HUES64 (cell line): ENCODE data around the gene SNED1.

ENCODE experiments used
- H3K27ac ChIP-seq: 2 replicates; pipeline ENCODE4 v1.7.0; 2013; ENCODE audit warnings: low read depth, low read length, inconsistent platforms
- H3K27me3 ChIP-seq: 2 replicates; pipeline ENCODE4 v1.6.1; 2013; ENCODE audit warnings: mild to moderate bottlenecking, low read length; ENCODE audit not compliant: insufficient read depth
- H3K36me3 ChIP-seq: 2 replicates; pipeline ENCODE4 v1.6.1; 2013; ENCODE audit warnings: mild to moderate bottlenecking, low read length; ENCODE audit not compliant: insufficient read depth
- H3K4me1 ChIP-seq: 2 replicates; pipeline ENCODE4 v1.6.1; 2013; ENCODE audit warnings: mild to moderate bottlenecking, low read length, moderate library complexity; ENCODE audit not compliant: insufficient read depth
- H3K4me3 ChIP-seq: 2 replicates; pipeline ENCODE4 v1.5.1; 2013; ENCODE audit warnings: mild to moderate bottlenecking, low read length, moderate library complexity
- H3K9ac ChIP-seq: 2 replicates; pipeline ENCODE4 v1.6.1; 2013; ENCODE audit warnings: mild to moderate bottlenecking, low read depth, low read length
- H3K9me3 ChIP-seq: 2 replicates; pipeline ENCODE4 v1.6.1; 2013; ENCODE audit warnings: low read depth, low read length; ENCODE audit not compliant: insufficient read depth
- WGBS: fragments of 150-250, 120-280 bp; methylation state at CpG from one replicate; pipeline ENCODE4 v1.1.7; 2013; ENCODE audit warnings: missing lambda C conversion rate; 5-methylcytosine and 5-hydroxymethylcytosine counted together

Gene SNED1

GRCh38 chr2:241110089-241110606 is 111.7 kb downstream of the SNED1 start:
- Histone ChIP-seq H3K4me3 (no peak overlapping the region), H3K4me1 (no peaks in the 10 kb centered on the region), H3K9me3 (no peaks in the 10 kb centered on the region), H3K27me3 (no peaks in the 10 kb centered on the region), H3K36me3 (peaks cover 42% of the 10 kb centered on the region), H3K9ac (no peak overlapping the region), H3K27ac (no peak overlapping the region)
- WGBS: 88% methylated on average over 9 of the region's 9 CpGs

- Histone ChIP-seq H3K36me3 (peaks cover 43% of the 10 kb centered on the region), H3K4me3 (no peak overlapping the region), H3K4me1 (no peaks in the 10 kb centered on the region), H3K9me3 (no peaks in the 10 kb centered on the region), H3K27ac (no peak overlapping the region), H3K9ac (no peak overlapping the region), H3K27me3 (no peaks in the 10 kb centered on the region)
- 90% methylated on average over 19 of the region's 19 CpGs for WGBS
These were observed 112.4 kb downstream of the SNED1 start for GRCh38 chr2:241110607-241111439.

GRCh38 chr2:241111440-241111805 is 113.0 kb downstream of the SNED1 start:
- Histone ChIP-seq H3K27me3 (no peaks in the 10 kb centered on the region), H3K4me3 (no peak overlapping the region), H3K4me1 (no peaks in the 10 kb centered on the region), H3K9me3 (no peaks in the 10 kb centered on the region), H3K27ac (no peak overlapping the region), H3K36me3 (peaks cover 39% of the 10 kb centered on the region), H3K9ac (no peak overlapping the region)
- 89% methylated on average over 9 of the region's 9 CpGs for WGBS

- H3K27ac ChIP-seq: no peak overlapping the region
- no peaks in the 10 kb centered on the region for H3K27me3 ChIP-seq
- H3K4me3 ChIP-seq: no peak overlapping the region
- H3K36me3 ChIP-seq: peaks cover 33% of the 10 kb centered on the region
- no peak overlapping the region for H3K9ac ChIP-seq
- no peaks in the 10 kb centered on the region for H3K4me1 ChIP-seq
- 93% methylated on average over 17 of the region's 17 CpGs for WGBS
- no peaks in the 10 kb centered on the region for H3K9me3 ChIP-seq
These were observed 113.6 kb downstream of the SNED1 start for GRCh38 chr2:241112046-241112445.

- Histone ChIP-seq H3K36me3 (peaks cover 29% of the 10 kb centered on the region), H3K27me3 (no peaks in the 10 kb centered on the region), H3K4me3 (no peak overlapping the region), H3K4me1 (no peaks in the 10 kb centered on the region), H3K9ac (no peak overlapping the region), H3K9me3 (no peaks in the 10 kb centered on the region), H3K27ac (no peak overlapping the region)
- WGBS: 93% methylated on average over 8 of the region's 8 CpGs
These were observed 114.2 kb downstream of the SNED1 start for GRCh38 chr2:241112592-241112991.

GRCh38 chr2:241114836-241115235 is 116.4 kb downstream of the SNED1 start:
- WGBS: 96% methylated on average over 11 of the region's 11 CpGs
- peaks cover 30% of the 10 kb centered on the region for H3K36me3 ChIP-seq

GRCh38 chr2:241115361-241115760 is 116.9 kb downstream of the SNED1 start:
- H3K36me3 ChIP-seq: peaks cover 30% of the 10 kb centered on the region
- 96% methylated on average over 8 of the region's 8 CpGs for WGBS
- no peaks in the 10 kb centered on the region for H3K4me1 ChIP-seq
- H3K4me3 ChIP-seq: no peak overlapping the region
- H3K9me3 ChIP-seq: no peaks in the 10 kb centered on the region
- no peak overlapping the region for H3K27ac ChIP-seq
- H3K9ac ChIP-seq: no peak overlapping the region
- H3K27me3 ChIP-seq: no peaks in the 10 kb centered on the region

More at GRCh38 chr2:241114836-241115235, 116.4 kb downstream of the SNED1 start:
- Histone ChIP-seq H3K27ac (no peak overlapping the region), H3K4me1 (no peaks in the 10 kb centered on the region), H3K9ac (no peak overlapping the region), H3K4me3 (no peak overlapping the region), H3K27me3 (no peaks in the 10 kb centered on the region), H3K9me3 (no peaks in the 10 kb centered on the region)

- peaks cover 45% of the 10 kb centered on the region for H3K36me3 ChIP-seq
- H3K27ac ChIP-seq: no peak overlapping the region
- H3K4me3 ChIP-seq: no peak overlapping the region
- no peaks in the 10 kb centered on the region for H3K27me3 ChIP-seq
- no peak overlapping the region for H3K9ac ChIP-seq
- WGBS: 92% methylated on average over 32 of the region's 32 CpGs
- H3K4me1 ChIP-seq: no peaks in the 10 kb centered on the region
- H3K9me3 ChIP-seq: no peaks in the 10 kb centered on the region
These were observed 118.5 kb downstream of the SNED1 start for GRCh38 chr2:241116606-241117560.

- H3K27ac ChIP-seq: no peak overlapping the region
- 95% methylated on average over 24 of the region's 24 CpGs for WGBS
- no peaks in the 10 kb centered on the region for H3K9me3 ChIP-seq
- no peaks in the 10 kb centered on the region for H3K4me1 ChIP-seq
- H3K9ac ChIP-seq: no peak overlapping the region
- no peak overlapping the region for H3K4me3 ChIP-seq
- no peaks in the 10 kb centered on the region for H3K27me3 ChIP-seq
- H3K36me3 ChIP-seq: peaks cover 48% of the 10 kb centered on the region
These were observed 120.5 kb downstream of the SNED1 start for GRCh38 chr2:241118737-241119505.

- no peaks in the 10 kb centered on the region for H3K9me3 ChIP-seq
These were observed 122.0 kb downstream of the SNED1 start for GRCh38 chr2:241120440-241120839.

More at GRCh38 chr2:241120440-241120839, 122.0 kb downstream of the SNED1 start:
- H3K36me3 ChIP-seq: peaks cover 43% of the 10 kb centered on the region
- WGBS: 93% methylated on average over 2 of the region's 2 CpGs
- no peaks in the 10 kb centered on the region for H3K27me3 ChIP-seq
- no peak overlapping the region for H3K4me3 ChIP-seq
- no peaks in the 10 kb centered on the region for H3K4me1 ChIP-seq
- no peak overlapping the region for H3K27ac ChIP-seq
- no peak overlapping the region for H3K9ac ChIP-seq
